IPS DF 6.9 (cell line): ENCODE measurements around the gene CEP70.
A peak's percentile ranks its signal among the peaks of the same experiment; 100 is the strongest.
"Not testable (repeated sequence)": the region's sequence is repeated elsewhere in the genome, so short reads cannot be mapped to it uniquely, and the experiment has no call there.

Experiments
- DNase-seq: peaks from one replicate; pipeline ENCODE4 v3.0.0-alpha.2; 2013; ENCODE audit warnings: low read depth, low spot score
- H3K27ac ChIP-seq: one replicate; pipeline ENCODE4 v1.5.1; 2013; ENCODE audit warnings: low read length, control low read depth
- H3K27me3 ChIP-seq: 2 replicates; pipeline ENCODE4 v1.6.1; 2013; ENCODE audit warnings: mild to moderate bottlenecking, low read length; ENCODE audit not compliant: control insufficient read depth, insufficient read depth
- H3K36me3 ChIP-seq: 2 replicates; pipeline ENCODE4 v1.6.1; 2013; ENCODE audit warnings: low read length; ENCODE audit not compliant: control insufficient read depth, insufficient read depth
- H3K4me1 ChIP-seq: 2 replicates; pipeline ENCODE4 v1.6.1; 2013; ENCODE audit warnings: low read length; ENCODE audit not compliant: control insufficient read depth, insufficient read depth
- H3K4me3 ChIP-seq: 2 replicates; pipeline ENCODE4 v1.5.1; 2013; ENCODE audit warnings: mild to moderate bottlenecking, low read length
- H3K9me3 ChIP-seq: 2 replicates; pipeline ENCODE4 v1.6.1; 2013; ENCODE audit warnings: low read length, inconsistent platforms; ENCODE audit not compliant: control insufficient read depth, insufficient read depth
- WGBS: extraction: QIAGEN DNeasy Blood & Tissue Kit; methylation state at CpG from one replicate; pipeline ENCODE4 v1.1.7; 2013; ENCODE audit warnings: mixed read lengths, missing lambda C conversion rate; ENCODE audit not compliant: insufficient read length, insufficient coverage; 5-methylcytosine and 5-hydroxymethylcytosine counted together

CEP70 gene

DNA sequence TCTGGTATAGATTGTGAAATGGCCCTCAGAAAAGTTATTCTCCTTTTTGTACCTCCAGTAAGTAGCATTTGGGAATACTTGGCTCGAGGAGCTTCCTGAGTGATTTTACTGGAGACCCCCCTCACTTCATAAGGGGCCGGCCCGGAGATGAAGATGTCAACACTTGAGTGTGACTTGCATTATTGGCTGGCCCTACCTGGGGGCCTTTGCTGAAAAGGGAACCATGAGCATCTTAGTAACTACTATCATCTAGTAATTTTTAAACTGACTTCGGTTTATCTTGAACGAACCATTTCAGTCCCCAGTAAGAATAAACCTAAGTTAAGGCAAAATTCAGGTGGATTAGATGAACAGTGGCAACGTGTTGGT lies 15.8 kb upstream of the CEP70 start:
- no peak overlapping the region for H3K27ac ChIP-seq
- H3K27me3 ChIP-seq: peaks cover 1% of the 10 kb centered on the region; the same call in 1 of the 2 replicates
- DNase-seq: no peak
- no peaks in the 10 kb centered on the region for H3K4me1 ChIP-seq
- H3K36me3 ChIP-seq: no peaks in the 10 kb centered on the region
- H3K9me3 ChIP-seq: no peaks in the 10 kb centered on the region
- H3K4me3 ChIP-seq: no peak overlapping the region
- WGBS: no CpG with 5 or more reads among the region's 6 CpGs

DNA sequence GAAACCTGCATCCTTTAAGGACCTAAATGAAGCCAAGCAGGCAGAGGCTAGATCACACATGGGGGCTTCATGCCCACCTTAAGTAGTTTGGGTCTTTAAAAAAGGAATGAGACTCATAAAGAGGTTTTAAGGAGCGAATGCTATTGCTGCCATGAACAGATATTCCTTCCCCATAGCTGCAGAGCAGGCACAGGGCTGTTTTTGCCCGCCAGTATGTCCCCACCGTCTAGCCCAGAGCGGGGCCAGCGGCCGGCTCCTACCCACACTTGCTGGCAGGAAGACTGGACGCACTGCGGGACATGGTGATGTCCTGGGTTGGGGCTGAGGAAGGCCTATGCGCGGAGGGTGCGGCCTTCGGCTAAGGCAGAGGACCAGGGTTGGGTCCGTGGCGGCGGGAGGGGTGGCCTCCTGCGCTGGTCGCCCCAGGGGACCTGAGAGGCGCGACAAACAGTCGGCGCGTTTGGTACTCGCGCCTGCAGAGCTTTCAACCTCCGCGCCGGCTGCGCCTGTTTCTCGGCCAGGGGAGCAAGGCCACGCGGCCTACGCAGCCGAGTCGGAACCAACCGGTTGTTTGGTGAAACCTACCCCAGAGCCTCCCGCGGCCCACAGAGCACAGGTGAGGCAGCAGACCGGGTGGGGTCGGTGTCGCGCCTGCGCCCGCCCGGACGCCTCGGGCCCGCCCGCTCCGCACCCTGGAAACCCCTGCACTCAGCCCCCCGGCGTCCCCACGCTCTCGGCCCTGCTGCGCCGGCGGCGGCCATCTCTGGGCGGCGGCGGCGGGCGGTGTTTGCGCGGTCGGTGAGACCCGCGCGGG lies 14.5 kb upstream of the CEP70 start, which contains the start of gene FAIM:
TSS of gene FAIM (plus strand) at position 450 of the 814 bp plus-strand sequence. CDS start 10,956 bp downstream, outside the sequence.
- Histone ChIP-seq H3K4me3 (peak within 1 kb of the TSS; percentile 61; the same call in 1 of the 2 replicates), H3K9me3 (no peaks in the 10 kb centered on the region), H3K27me3 (peaks cover 1% of the 10 kb centered on the region; the same call in 1 of the 2 replicates), H3K36me3 (no peaks in the 10 kb centered on the region), H3K27ac (no peak within 1 kb of the TSS), H3K4me1 (no peaks in the 10 kb centered on the region)
- no CpG with 5 or more reads among the region's 68 CpGs for WGBS
- no peak for DNase-seq

GRCh38 chr3:138604106-138604595 lies 10.1 kb upstream of the CEP70 start:
- H3K9me3 ChIP-seq, H3K27me3 ChIP-seq, H3K4me1 ChIP-seq, H3K4me3 ChIP-seq, DNase-seq, H3K36me3 ChIP-seq, H3K27ac ChIP-seq: not testable (repeated sequence)
- no CpG with 5 or more reads among the region's 5 CpGs for WGBS

- not testable (repeated sequence) for H3K4me1 ChIP-seq, H3K27me3 ChIP-seq, H3K4me3 ChIP-seq, DNase-seq, H3K9me3 ChIP-seq, H3K36me3 ChIP-seq, H3K27ac ChIP-seq
- WGBS: no CpG with 5 or more reads among the region's 2 CpGs
These were observed 7.6 kb upstream of the CEP70 start for GRCh38 chr3:138601661-138602060.

DNA sequence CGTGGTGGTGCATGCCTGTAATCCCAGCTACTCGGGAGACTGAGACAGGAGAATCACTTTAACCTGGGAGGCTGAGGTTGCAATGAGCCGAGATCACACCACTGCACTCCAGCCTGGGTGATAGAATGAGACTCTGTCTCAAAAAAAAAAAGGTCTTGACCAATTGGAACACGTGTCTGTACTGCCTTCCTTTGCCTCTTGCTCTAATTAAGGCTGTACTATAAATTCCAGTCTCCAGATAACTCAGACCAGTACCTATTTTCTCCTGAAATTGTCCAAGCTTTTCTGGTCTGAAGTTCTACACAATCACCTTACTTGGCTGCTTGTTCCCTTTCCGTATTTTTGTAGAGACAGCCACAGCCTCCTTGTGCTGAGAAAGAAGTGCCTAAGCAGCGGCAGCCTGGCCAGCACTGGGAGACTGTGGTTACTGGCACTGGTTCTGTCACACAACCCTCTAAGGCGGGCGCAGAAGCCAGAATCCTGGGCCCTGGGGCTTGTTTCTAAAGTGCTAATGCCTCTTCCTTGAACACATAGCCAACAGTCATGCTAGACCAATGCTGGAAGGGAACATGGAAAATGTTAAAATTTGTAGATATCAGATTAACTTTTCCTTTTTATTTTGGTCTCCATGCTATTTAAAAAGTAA lies 6.2 kb upstream of the CEP70 start:
- no peak overlapping the region for H3K27ac ChIP-seq
- no peak overlapping the region for H3K4me3 ChIP-seq
- WGBS: no CpG with 5 or more reads among the region's 8 CpGs
- H3K9me3 ChIP-seq: no peaks in the 10 kb centered on the region; the same call in 1 of the 2 replicates
- H3K4me1 ChIP-seq: no peaks in the 10 kb centered on the region
- H3K27me3 ChIP-seq: no peaks in the 10 kb centered on the region
- no peaks in the 10 kb centered on the region; the same call in 1 of the 2 replicates for H3K36me3 ChIP-seq
- DNase-seq: no peak

DNA sequence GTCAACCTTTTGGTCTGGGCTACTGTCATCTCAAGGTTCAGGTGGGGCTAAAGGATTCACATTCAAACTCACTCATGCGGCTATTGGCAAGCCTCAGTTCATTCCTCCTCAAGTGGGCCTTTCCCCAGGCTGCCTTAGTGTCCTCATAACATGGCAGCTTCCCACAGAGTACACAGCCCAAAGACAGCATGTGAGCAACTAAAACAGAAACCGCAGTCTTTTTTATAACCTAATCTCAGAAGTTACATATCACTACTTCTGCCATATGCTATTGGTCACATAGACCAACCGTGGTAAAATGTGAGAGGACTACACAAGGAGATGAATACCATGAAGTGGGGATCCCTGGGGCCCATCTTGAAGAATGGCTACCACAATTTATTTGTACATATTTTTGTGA lies 4.5 kb upstream of the CEP70 start:
- H3K27ac ChIP-seq: no peak overlapping the region
- H3K9me3 ChIP-seq: no peaks in the 10 kb centered on the region; the same call in 1 of the 2 replicates
- no peak for DNase-seq
- H3K4me1 ChIP-seq: no peaks in the 10 kb centered on the region; the same call in 1 of the 2 replicates
- WGBS: no CpG with 5 or more reads among the region's 3 CpGs
- H3K4me3 ChIP-seq: no peak overlapping the region
- H3K27me3 ChIP-seq: no peaks in the 10 kb centered on the region
- no peaks in the 10 kb centered on the region; the same call in 1 of the 2 replicates for H3K36me3 ChIP-seq

DNA sequence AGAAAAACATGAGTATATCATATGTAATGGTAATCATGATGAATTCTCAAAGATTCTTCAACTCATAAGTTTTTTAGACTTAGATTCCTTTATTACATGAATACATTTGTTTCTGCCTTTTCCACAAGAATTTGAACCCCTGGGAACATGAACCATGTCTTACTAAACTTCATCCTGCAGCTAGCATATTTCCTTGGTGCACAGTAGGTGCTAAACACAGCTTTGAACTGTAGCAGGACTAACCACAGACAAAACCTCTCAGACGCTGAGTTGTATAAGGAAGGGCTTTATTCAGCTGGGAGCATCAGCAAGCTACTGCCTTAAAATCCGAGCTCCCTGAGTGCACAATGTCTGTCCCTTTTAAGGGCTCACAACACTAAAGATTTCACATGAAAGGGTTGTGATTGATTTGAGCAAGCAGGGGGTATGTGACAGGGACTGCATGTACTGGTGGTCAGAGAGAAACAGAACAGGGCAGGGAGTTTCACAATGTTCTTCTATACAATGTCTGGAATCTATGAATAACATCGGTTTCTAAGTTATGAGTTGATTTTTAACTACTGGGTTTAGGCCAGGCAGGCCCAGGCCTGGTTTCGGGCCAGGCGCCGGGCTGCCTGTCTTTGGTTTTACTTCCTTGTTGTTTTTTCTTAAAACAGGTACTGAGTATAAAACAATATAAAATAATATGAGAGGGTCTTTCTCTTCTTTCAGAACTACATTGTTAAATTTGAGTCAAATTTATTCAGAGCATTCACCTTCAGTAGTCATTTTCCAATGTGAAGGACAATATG lies 3.3 kb upstream of the CEP70 start:
- H3K27me3 ChIP-seq, H3K27ac ChIP-seq, DNase-seq, H3K4me3 ChIP-seq, H3K4me1 ChIP-seq, H3K36me3 ChIP-seq, H3K9me3 ChIP-seq: not testable (repeated sequence)
- WGBS: no CpG with 5 or more reads among the region's 6 CpGs

DNA sequence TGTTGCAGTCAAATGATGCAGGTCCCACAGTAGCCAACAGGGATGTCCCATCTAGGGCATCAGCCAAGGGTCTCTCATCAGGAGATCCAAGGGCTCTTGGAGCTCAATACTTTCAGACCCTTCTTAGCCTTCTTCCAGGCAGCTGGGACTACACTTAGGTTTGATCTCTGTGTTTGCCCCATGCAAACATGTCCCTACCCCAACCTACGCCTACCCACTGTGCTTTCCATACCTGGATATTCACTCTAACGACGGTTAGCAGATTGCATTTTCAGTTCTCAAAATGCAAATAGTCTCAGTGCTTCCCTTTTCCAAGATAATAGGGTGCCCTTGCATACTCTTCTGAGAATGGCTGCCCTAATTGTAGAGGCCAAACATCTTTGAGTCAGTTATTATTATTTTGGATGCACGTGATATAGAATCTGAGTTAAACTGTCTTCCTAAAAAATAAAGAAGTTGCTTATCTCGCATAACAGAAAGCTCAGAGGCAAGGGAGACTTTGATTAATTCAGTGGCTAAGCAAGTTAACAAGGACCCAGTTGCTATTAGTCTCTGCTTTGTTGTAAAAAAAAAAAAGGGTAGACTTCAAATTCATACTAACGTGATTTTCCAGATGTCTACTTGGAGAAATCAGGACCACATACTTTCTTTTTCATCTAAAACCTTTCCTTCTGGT lies 1.0 kb upstream of the CEP70 start:
- H3K4me3 ChIP-seq: no peak overlapping the region

DNA sequence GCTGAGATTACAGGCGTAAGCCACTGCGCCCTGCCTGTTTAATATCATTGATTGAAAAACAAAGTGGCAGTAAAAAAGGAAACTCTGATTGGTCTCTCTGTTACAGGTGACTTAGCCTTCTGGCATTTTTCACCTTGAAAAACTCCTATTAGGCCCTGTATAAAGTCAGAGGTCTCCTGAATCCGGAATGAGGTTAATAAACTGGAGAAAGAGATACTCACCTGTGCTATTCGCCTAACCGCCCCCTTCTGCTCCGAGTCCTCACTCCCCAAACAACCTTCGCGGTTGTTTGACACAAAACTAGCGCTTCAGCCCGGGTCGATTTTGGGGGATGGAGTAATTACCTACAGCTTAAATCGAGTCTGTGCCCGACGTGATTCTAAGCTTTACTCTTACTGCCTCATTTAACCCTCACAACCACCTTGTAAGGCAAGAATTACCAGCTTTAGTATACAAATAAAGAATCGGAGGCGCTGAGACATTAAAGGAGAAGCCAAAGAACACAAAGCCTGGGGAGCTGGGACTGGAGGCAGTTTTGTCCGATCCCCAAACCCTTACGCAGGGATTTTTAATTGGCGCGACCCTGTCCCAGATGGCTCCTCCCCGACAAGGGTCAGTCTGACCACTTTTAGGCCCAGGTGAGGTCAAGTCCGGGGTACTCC lies 441 bp downstream of the CEP70 start:
- no CpG with 5 or more reads among the region's 22 CpGs for WGBS
- no peaks in the 10 kb centered on the region for H3K27me3 ChIP-seq
- no peaks in the 10 kb centered on the region; the same call in 1 of the 2 replicates for H3K4me1 ChIP-seq
- H3K27ac ChIP-seq: no peak overlapping the region
- no peak for DNase-seq
- no peaks in the 10 kb centered on the region; the same call in 1 of the 2 replicates for H3K36me3 ChIP-seq
- peak overlapping the region; percentile 71 for H3K4me3 ChIP-seq
- no peaks in the 10 kb centered on the region; the same call in 1 of the 2 replicates for H3K9me3 ChIP-seq

More for the DNA sequence above, 1.0 kb upstream of the CEP70 start:
- no CpG with 5 or more reads among the region's 6 CpGs for WGBS
- no peak for DNase-seq
- Histone ChIP-seq H3K36me3 (no peaks in the 10 kb centered on the region; the same call in 1 of the 2 replicates), H3K4me1 (no peaks in the 10 kb centered on the region; the same call in 1 of the 2 replicates), H3K9me3 (no peaks in the 10 kb centered on the region; the same call in 1 of the 2 replicates), H3K27ac (no peak overlapping the region), H3K27me3 (no peaks in the 10 kb centered on the region)
